CD14-positive monocyte (primary cell): ENCODE measurements around the gene EXOC4. TPM values are rescaled to one million over a fixed set of nuclear protein-coding genes. Genes with fewer than 3 reads are reported as not detected.

Source experiments
- DNase-seq, 3 donors: peaks; one replicate each; pipeline ENCODE4 v3.0.0-alpha.2; 2011 to 2022
- H2AFZ ChIP-seq: 2 replicates; pipeline ENCODE4 v1.6.0; 2012; ENCODE audit warnings: mild to moderate bottlenecking, low read depth, low read length, inconsistent platforms; ENCODE audit not compliant: insufficient read depth, poor library complexity, severe bottlenecking
- H3K27ac ChIP-seq, 2 donors: 1 replicate in 1 of 2; 2 replicates in 1 of 2; pipeline ENCODE4 v1.5.1; 2012 to 2013; ENCODE audit warnings: low read length in 2 of 2, control low read depth in 1 of 2, inconsistent platforms in 1 of 2, low read depth in 1 of 2, mild to moderate bottlenecking in 1 of 2
- H3K27me3 ChIP-seq, 2 donors: one replicate each; pipeline versions ENCODE4 v1.6.0 to v1.6.1; 2011 to 2013; ENCODE audit warnings: low read length in 2 of 2; ENCODE audit not compliant: control insufficient read depth in 2 of 2, insufficient read depth in 2 of 2
- H3K36me3 ChIP-seq, 2 donors: replicated peaks in 1 of 2; 1 replicate in 1 of 2; 2 replicates in 1 of 2; pipeline versions ENCODE4 v1.5.1 to v1.6.1; 2012 to 2013; ENCODE audit warnings: low read length in 2 of 2, control low read depth in 1 of 2, inconsistent platforms in 1 of 2, mild to moderate bottlenecking in 1 of 2; ENCODE audit not compliant: insufficient read depth in 2 of 2, control insufficient read depth in 1 of 2
- H3K4me1 ChIP-seq, 2 donors: 1 replicate in 1 of 2; 2 replicates in 1 of 2; pipeline versions ENCODE4 v1.5.1 to v1.6.1; 2012 to 2013; ENCODE audit warnings: low read length in 2 of 2, control low read depth in 1 of 2, inconsistent platforms in 1 of 2, mild to moderate bottlenecking in 1 of 2, moderate library complexity in 1 of 2; ENCODE audit not compliant: insufficient read depth in 2 of 2, control insufficient read depth in 1 of 2
- H3K4me2 ChIP-seq: replicated peaks from 2 replicates; pipeline ENCODE3; 2012; ENCODE audit warnings: low read length, moderate library complexity, mild to moderate bottlenecking; ENCODE audit not compliant: poor library complexity, severe bottlenecking; ENCODE audit errors: extremely low read depth
- H3K4me3 ChIP-seq, 3 experiments: fragments of 200-600 bp in 1 of 3; sonication (generic) in 1 of 3; replicated peaks in 1 of 3; 1 replicate in 2 of 3; 2 replicates in 1 of 3; pipeline ENCODE4 v1.5.1; 2011 to 2013; ENCODE audit warnings: low read length in 3 of 3, mild to moderate bottlenecking in 3 of 3, control low read depth in 2 of 3, low read depth in 2 of 3, inconsistent platforms in 1 of 3, moderate library complexity in 1 of 3
- H3K79me2 ChIP-seq: 2 replicates; pipeline ENCODE4 v1.6.0; 2012; ENCODE audit warnings: mild to moderate bottlenecking, control low read depth, inconsistent platforms, low read length, moderate library complexity; ENCODE audit not compliant: insufficient read depth
- H3K9ac ChIP-seq: 2 replicates; pipeline ENCODE4 v1.6.0; 2017; ENCODE audit warnings: low read length, mild to moderate bottlenecking; ENCODE audit not compliant: insufficient read depth, poor library complexity, severe bottlenecking
- H3K9me3 ChIP-seq, 2 donors: replicated peaks in 1 of 2; 1 replicate in 1 of 2; 2 replicates in 1 of 2; pipeline versions ENCODE4 v1.5.1 to v1.6.1; 2012 to 2013; ENCODE audit warnings: low read length in 2 of 2, control low read depth in 1 of 2; ENCODE audit not compliant: control insufficient read depth in 1 of 2, insufficient read depth in 1 of 2
- H4K20me1 ChIP-seq: 2 replicates; pipeline ENCODE4 v1.6.0; 2012; ENCODE audit warnings: mild to moderate bottlenecking, low read length, control low read depth, moderate library complexity; ENCODE audit not compliant: insufficient read depth
- H3K27ac Mint-ChIP-seq, 7 donors: one replicate each; pipeline ENCODE4 v1.8.0; 2020; ENCODE audit warnings: mild to moderate bottlenecking in 7 of 7, mixed read lengths in 7 of 7, moderate library complexity in 6 of 7, inconsistent platforms in 2 of 7
- H3K27me3 Mint-ChIP-seq, 3 donors: one replicate each; pipeline ENCODE4 v1.8.0; 2021 to 2022; ENCODE audit warnings: low read depth in 3 of 3, mild to moderate bottlenecking in 3 of 3, mixed read lengths in 3 of 3, moderate library complexity in 3 of 3, inconsistent platforms in 1 of 3
- H3K36me3 Mint-ChIP-seq, 2 donors: one replicate each; pipeline ENCODE4 v1.8.0; 2020; ENCODE audit warnings: mixed read lengths in 2 of 2, inconsistent platforms in 1 of 2, mild to moderate bottlenecking in 1 of 2
- H3K4me1 Mint-ChIP-seq: one replicate; pipeline ENCODE4 v1.8.0; 2020; ENCODE audit warnings: mild to moderate bottlenecking, mixed read lengths
- H3K4me3 Mint-ChIP-seq, 2 donors: one replicate each; pipeline ENCODE4 v1.8.0; 2020; ENCODE audit warnings: mild to moderate bottlenecking in 2 of 2, mixed read lengths in 2 of 2, moderate library complexity in 1 of 2
- H3K9me3 Mint-ChIP-seq, 7 donors: one replicate each; pipeline ENCODE4 v1.8.0; 2020 to 2022; ENCODE audit warnings: mixed read lengths in 7 of 7, mild to moderate bottlenecking in 6 of 7, moderate library complexity in 6 of 7, inconsistent platforms in 2 of 7
- WGBS: methylation state at CpG from one replicate; pipeline ENCODE4 v1.1.5; 2013; ENCODE audit warnings: missing lambda C conversion rate; ENCODE audit not compliant: insufficient coverage; 5-methylcytosine and 5-hydroxymethylcytosine counted together
- intact Hi-C, 2 donors: fragments of 100-400 bp; cut with micrococcal nuclease; formaldehyde crosslinking; loops; one replicate each; pipeline versions ENCODE4 v1.15.0 to v1.15.1; 2023
- polyA plus RNA-seq, 3 donors: library from polyadenylated mRNA; depleted of rRNA in 1 of 3; unstranded in 2 of 3; stranded (reverse) in 1 of 3; fragments of 300-500 nt in 2 of 3; fragments of >200 nt in 1 of 3; fragmentation: Illumina TruSeq in 2 of 3; gene quantifications; 1 replicate in 2 of 3; 2 replicates in 1 of 3; pipeline ENCODE4 v1.2.3, GENCODE V29; 2012 to 2021
- TF ChIP-seq, protein P1 (sequence below): fragments of 200-600 bp; IDR thresholded peaks from one replicate; pipeline ENCODE4 v1.8.0; 2022; ENCODE audit warnings: antibody characterized with exemption, mild to moderate bottlenecking

EXOC4 gene
- polyA plus RNA-seq, 3 donors = 20.6 to 22.3 (median 22.3) TPM

DNA sequence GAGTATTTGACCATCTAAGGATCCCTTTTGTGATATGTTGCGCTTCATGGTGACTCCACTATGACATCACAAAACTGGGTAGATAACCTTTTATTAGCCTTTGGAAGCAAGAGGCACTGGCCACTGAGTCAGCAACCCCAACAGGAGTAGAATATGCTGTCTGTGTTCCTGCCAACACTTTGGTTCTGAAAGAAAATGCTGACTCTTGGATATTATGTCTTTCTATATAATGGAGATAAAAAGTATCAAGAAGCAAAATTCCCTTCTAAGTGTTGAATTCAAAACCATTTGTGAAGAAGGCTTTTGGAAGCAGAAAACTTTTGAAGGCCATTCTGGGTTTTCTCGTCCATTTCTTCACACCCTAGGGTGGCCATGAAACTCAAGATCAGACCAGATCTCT, 528.0 kb downstream of the EXOC4 start:
- DNase-seq = no peak
- no CpG with 5 or more reads among the region's 2 CpGs for WGBS
- no peak overlapping the region for H3K4me2 ChIP-seq
- no peaks in the 10 kb centered on the region for H3K4me1 ChIP-seq
- no peak overlapping the region for H3K4me3 Mint-ChIP-seq
- peaks cover 0 to 5% of the 10 kb centered on the region in 2 donors for H3K9me3 ChIP-seq
- no peaks in the 10 kb centered on the region for H3K27me3 ChIP-seq
- H3K27me3 Mint-ChIP-seq = no peaks in the 10 kb centered on the region
- H3K36me3 ChIP-seq = no peaks in the 10 kb centered on the region
- H3K9ac ChIP-seq = no peak overlapping the region
- H3K9me3 Mint-ChIP-seq = peaks cover 7 to 12% (median 10%) of the 10 kb centered on the region in 7 donors
- intact Hi-C loops = no loop called here
- TF ChIP-seq, protein P1, sequence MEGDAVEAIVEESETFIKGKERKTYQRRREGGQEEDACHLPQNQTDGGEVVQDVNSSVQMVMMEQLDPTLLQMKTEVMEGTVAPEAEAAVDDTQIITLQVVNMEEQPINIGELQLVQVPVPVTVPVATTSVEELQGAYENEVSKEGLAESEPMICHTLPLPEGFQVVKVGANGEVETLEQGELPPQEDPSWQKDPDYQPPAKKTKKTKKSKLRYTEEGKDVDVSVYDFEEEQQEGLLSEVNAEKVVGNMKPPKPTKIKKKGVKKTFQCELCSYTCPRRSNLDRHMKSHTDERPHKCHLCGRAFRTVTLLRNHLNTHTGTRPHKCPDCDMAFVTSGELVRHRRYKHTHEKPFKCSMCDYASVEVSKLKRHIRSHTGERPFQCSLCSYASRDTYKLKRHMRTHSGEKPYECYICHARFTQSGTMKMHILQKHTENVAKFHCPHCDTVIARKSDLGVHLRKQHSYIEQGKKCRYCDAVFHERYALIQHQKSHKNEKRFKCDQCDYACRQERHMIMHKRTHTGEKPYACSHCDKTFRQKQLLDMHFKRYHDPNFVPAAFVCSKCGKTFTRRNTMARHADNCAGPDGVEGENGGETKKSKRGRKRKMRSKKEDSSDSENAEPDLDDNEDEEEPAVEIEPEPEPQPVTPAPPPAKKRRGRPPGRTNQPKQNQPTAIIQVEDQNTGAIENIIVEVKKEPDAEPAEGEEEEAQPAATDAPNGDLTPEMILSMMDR = no peak
- H3K27ac ChIP-seq = no peak overlapping the region
- no peak overlapping the region for H2AFZ ChIP-seq
- H3K4me3 ChIP-seq = no peak overlapping the region
- peaks cover 6 to 11% of the 10 kb centered on the region in 2 donors for H3K36me3 Mint-ChIP-seq
- H4K20me1 ChIP-seq = no peaks in the 10 kb centered on the region
- no peaks in the 10 kb centered on the region for H3K4me1 Mint-ChIP-seq
- no peaks in the 10 kb centered on the region for H3K79me2 ChIP-seq
- H3K27ac Mint-ChIP-seq = no peak overlapping the region

DNA sequence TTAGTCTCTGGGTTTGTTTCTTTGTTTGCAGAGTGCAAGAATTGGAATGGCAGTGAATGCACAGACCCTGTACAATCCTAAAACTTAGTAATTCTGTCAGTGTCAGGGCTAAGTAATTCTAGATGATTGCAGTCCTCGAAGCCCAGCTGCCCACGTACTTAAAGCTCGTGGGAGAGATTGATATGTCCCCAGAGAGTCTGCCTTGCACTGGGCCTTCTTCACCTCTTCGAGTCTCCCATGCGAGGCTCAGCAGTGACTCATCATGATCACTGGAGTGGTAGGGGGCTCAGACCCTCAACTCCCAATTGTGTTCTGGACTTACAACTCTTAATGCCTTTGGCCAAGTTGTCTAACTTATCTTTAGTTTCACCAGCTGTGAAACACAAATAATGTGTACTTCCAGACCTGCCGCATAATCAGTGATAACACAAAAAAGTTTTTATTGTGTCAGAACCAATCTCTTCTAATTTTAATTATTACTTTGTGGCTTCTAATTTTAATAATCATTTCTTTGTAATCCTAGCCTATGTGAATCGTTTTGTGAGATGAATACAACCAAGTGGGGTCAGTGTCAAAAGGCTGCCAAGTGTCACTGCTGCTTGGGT, 528.7 kb downstream of the EXOC4 start:
- 96% methylated on average over 3 of the region's 7 CpGs for WGBS
- H3K4me2 ChIP-seq = no peak overlapping the region
- intact Hi-C loops = no loop called here

More for the DNA sequence above, 528.7 kb downstream of the EXOC4 start:
- H4K20me1 ChIP-seq = no peaks in the 10 kb centered on the region
- H3K27ac ChIP-seq = no peak overlapping the region
- no peaks in the 10 kb centered on the region for H3K36me3 ChIP-seq
- no peaks in the 10 kb centered on the region for H3K4me1 Mint-ChIP-seq
- peaks cover 0 to 5% of the 10 kb centered on the region in 2 donors for H3K9me3 ChIP-seq
- no peak overlapping the region for H3K4me3 ChIP-seq
- no peaks in the 10 kb centered on the region for H3K79me2 ChIP-seq
- H3K9me3 Mint-ChIP-seq = peaks cover 7 to 12% (median 10%) of the 10 kb centered on the region in 7 donors
- H3K27me3 ChIP-seq = no peaks in the 10 kb centered on the region
- no peaks in the 10 kb centered on the region for H3K4me1 ChIP-seq
- H3K27ac Mint-ChIP-seq = no peak overlapping the region
- H2AFZ ChIP-seq = no peak overlapping the region
- H3K9ac ChIP-seq = no peak overlapping the region
- H3K36me3 Mint-ChIP-seq = peaks cover 6 to 11% of the 10 kb centered on the region in 2 donors
- TF ChIP-seq, protein P1 = no peak
- H3K27me3 Mint-ChIP-seq = no peaks in the 10 kb centered on the region
- H3K4me3 Mint-ChIP-seq = no peak overlapping the region
- no peak for DNase-seq
